DMS153 (cell line): ENCODE data around the gene ANKRD13D.
"Not testable (repeated sequence)": the region's sequence is repeated elsewhere in the genome, so short reads cannot be mapped to it uniquely, and the experiment has no call there.

Experiments
- DNase-seq: peaks from one replicate; lab custom pipeline; 2025; lab: John Stamatoyannopoulos, UW

ANKRD13D gene

GRCh38 chr11:67317888-67318555, 28.9 kb downstream of the ANKRD13D start:
- no peak for DNase-seq

DNA sequence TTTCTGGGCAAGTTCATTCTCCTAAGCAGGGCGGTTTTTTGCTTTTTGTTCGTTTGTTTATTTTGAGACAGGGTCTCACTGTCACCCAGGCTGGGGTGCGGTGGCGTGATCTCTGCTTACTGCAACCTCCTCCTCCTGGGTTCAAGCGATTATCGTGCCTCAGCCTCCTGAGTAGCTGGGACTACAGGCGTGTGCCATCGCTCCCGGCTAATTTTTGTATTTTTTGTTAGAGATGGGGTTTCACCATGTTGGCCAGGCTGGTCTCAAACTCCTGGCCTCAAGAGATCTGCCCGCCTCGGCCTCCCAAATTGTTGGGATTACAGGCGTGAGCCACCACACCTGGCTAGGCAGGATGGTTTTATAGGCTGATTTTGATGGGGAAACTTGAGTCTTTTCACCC, 29.8 kb downstream of the ANKRD13D start:
- not testable (repeated sequence) for DNase-seq

DNA sequence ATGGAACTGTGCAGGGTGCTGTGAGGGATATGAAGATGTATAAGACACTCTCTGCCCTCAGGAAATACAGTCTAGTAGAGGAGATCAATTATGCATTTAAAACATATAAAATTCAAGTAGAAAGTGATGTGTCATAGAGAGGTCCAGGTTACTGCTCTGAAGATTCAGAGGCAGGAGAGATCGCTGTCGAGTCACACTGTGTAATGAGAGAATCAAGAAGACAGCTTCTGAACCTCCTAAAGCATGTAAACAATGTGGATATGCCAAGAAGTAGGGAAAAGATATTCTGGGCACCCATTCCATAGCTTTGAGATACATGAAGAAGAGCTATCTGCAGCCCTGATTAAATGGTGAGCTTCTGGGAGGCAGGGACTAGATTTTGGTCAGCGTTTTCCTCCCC, 30.9 kb downstream of the ANKRD13D start:
- DNase-seq, result no peak

- no peak for DNase-seq
Observed at GRCh38 chr11:67320691-67321090, 31.6 kb downstream of the ANKRD13D start.

GRCh38 chr11:67321313-67321871, 32.3 kb downstream of the ANKRD13D start:
- no peak for DNase-seq

- DNase-seq, result no peak
Observed at GRCh38 chr11:67322049-67322448, 32.9 kb downstream of the ANKRD13D start.

DNA sequence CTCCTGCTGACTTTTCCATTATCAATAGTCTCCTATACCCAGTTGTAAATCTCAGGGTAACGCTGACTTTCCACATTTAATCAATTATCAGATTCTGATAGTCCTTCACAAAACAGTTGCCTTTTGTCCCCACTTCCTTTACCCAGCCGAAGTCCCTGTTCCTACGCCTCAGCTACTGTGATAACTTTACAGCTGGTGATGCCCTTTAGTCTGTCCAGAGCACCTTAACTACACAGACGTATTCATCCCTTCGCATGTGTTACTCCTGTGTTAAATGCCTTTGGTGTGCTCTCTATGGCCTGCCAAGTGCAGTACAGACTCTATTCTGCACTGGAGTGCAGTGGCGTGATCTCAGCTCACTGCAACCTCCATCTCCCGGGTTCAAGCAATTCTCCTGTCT, 34.4 kb downstream of the ANKRD13D start:
- no peak for DNase-seq

- no peak for DNase-seq
Observed at GRCh38 chr11:67332081-67332691, 43.1 kb downstream of the ANKRD13D start.

GRCh38 chr11:67337257-67337656, 48.2 kb downstream of the ANKRD13D start:
- no peak for DNase-seq

DNA sequence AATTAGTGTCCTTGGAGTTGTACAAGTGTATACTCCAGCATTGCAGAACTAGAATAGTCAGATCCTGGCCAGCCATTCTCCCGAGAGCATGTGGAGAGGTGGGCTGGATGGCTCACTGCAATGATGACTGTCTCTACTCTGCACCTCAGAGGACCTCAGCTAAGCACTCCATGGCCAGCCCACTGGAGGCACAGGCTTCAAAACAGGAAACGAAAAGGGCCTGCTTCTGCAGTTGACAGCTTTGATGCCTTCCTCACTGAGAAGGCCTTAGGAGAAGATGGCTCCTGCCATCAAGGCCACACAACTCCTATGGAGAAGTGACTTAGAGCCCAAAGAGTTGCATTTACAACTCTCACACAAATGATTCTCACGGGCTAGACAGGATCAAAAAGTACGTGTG, 55.2 kb downstream of the ANKRD13D start:
- DNase-seq, result no peak

DNA sequence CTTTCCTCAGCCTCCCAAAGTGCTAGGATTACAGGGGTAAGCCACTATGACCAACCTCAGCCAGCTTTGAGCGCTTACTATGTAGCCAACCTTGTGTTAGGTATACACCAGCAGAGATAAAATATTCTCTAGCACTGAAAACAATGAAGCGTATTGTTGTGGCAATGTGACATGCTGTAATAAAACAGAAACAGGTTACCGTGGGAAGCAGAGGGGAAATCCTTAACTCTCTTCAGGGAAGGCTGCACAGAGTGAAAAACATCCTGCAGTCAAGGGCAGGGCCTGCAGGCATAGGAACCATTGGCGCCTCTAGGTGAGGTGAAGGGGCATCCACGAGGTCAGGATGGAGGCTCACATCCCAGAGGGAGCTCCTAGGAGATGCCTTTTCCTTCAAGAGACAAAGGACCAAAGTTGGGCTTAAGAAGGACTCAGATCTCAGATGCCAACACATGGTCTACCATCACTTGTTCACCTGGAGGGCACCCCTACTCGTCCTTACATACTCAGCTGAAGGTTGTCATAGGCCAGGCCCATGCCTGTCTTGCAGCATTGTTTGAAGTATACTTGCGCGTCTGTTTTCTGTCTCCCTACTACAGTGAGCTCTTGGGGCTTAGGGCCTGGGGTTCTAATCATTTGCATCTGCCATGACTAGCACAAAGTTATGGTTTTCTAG, 56.3 kb downstream of the ANKRD13D start:
- no peak for DNase-seq

DNA sequence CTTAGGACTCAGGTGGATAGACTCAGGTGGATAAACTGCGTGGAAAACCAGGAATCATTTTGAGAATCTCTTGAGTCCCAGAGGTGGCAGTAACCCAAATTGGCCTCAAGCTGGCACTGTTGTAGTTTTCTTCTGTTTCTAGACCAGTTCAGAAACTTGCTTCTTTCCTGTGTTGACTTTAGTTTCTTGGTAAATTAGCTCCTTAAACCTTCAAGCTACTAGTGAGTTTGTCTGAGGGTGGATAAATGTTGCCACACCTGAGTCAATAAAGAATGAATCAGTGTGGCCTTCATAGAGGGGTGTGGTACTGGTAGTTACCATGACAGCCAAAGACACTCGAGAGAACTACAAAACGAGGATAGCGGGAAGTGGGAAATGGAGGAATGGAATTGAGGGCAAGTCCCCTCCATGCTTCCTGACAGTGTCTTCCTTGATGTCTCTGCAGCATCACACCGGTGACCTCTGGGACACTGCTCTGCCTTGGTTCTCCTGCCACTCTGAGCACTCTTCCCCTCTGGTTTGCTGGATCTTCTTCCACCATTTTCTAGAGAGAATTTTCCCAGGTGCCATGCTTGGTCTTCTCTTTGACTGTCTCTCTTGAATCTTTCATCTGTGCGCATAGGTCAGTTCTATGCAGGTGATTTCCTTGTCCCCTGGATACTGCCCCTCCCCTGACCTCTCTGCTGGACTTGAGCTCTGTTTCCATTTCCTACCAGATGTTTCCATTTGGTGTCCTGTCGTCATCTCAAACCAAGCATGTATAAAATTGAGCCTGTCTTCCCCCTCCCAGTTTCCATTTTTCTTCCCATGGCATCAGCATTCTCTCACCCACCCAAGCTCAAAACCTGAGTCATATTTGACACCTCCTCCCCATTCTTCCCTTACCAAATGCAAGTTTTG, 57.1 kb downstream of the ANKRD13D start:
- DNase-seq, result peak; percentile 36

DNA sequence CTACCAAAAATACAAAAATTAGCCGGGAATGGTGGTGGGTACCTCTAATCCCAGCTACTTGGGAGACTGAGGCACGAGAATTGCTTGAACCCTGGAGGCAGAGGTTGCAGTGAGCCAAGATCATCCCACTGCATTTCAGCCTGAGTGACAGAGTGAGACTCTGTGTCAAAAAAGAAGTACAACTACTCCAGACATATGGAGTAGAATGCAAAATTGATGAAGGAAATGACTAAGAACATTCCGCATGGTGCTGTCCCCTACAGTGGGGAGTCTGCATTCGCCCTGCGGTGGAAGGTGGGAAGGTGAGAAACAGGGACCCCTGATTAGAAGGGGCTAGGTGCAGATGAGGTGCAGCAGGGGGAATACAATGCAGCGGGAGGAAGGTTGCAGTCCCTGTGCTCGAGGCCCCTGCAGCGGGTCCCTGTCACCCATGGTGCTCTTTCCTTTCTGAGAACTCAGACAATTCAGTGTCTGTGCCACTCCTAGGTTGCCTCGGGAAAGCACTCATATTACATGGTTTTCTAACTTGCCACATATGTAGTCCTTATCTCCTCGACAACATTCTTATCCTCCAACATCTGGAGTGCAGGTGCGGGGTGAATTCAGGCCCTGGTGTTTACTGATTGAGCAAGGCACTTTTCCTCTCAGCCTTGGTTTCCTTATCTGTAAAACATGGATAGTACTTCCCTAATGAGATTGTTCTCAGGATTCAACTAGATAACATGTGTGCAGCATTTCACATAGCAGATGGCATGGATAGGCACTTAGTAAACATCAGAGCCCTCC, 59.1 kb downstream of the ANKRD13D start:
- no peak for DNase-seq

- DNase-seq, result no peak
Observed at GRCh38 chr11:67349036-67349435, 59.9 kb downstream of the ANKRD13D start.

DNA sequence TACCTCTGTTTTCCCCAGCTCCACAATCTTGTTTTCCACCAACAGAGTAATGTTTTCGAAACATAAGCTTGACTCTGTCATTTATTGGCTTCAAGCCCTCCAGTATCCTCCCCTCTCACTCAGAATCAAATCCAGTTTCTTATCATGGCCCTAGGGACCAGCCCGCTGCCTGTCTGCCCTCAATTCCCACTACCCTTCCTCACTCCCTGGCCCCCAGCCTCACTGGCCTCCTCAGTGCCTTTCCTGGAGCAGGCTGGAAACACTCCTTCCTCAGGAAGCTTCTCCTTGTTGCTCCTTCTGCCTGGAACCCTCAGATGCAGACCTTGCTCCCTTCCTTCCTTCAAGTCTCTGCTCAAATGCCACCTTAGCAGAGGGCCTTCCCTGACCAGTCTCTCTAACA, 60.4 kb downstream of the ANKRD13D start:
- DNase-seq, result no peak

DNA sequence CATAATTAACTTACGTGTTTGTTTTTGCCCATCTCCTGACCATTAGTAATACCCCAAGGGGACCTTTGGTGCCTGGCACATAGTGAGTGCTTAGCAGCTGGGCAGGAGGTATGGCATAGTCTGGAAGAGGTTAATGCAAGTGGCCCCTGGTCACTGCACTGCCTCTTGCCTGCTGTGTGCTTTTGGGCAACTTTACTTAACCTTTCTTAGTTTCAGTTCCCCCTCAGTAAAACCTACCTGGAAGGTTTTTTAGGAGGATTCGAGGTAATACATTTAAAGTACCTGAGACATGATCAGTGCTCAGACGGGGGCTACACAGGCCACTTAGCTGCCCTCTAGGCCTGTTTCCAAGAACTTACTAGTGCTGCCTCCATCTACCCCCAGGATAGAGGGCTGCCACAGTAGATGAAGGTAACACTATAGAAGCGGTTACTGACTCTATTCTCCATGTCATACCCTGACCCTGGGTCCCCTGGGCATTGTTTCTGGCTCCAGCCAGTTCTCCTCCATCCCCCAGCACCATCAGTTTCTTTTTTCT, 60.9 kb downstream of the ANKRD13D start:
- no peak for DNase-seq

DNA sequence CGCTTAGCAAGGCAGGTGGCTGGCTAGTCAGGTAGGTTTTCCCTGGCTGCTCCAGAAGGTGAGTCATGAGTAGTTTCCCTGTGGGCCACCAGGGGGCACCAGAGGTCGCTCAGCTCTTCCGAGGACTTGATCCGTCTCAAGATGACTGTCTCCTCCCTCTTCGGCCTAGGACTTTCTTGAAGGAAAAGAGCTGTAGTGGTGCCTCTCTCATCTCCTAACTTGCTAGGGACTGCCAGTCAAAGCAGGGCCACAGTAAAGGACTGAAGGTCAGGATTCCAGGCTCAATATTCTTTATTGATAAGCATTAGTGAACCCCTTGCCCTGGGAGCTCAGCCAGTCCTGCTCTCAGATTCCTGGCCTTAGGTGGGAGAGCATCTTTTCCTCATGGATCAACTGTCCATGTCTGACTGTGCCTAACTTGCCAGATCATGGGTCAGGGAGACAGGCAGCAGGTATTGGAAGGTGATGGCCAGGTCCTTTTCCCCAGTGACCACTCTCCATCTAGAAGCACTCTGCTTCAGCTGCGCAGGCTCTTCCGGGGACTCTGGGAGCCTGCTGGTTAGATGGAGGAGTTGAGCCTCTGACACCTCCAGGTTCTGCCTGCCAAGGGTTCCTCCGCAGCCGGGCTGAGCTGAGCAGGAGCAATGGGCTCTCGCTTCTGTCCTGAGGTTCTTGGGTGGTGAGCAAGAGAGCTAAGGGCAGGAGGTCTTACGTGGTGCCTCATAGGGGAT, 62.3 kb downstream of the ANKRD13D start:
- DNase-seq, result no peak
